Ecto neural progenitor cell (in vitro differentiated cells): ENCODE results near the gene HOXD9.

Source experiments
- DNase-seq: peaks from one replicate; pipeline ENCODE4 v3.0.0-alpha.2; 2018; ENCODE audit warnings: low spot score

HOXD9 gene

GRCh38 chr2:176152350-176153181 is 30.0 kb downstream of the HOXD9 start:
- DNase-seq: peak; percentile 45

- DNase-seq: no peak
Measured at GRCh38 chr2:176154576-176155252, 32.2 kb downstream of the HOXD9 start.

GRCh38 chr2:176155356-176156044 is 33.0 kb downstream of the HOXD9 start:
- DNase-seq: no peak

- peak; percentile 38 for DNase-seq
Measured at GRCh38 chr2:176156301-176156806, 33.8 kb downstream of the HOXD9 start.

GRCh38 chr2:176156807-176157498 is 34.4 kb downstream of the HOXD9 start, which contains the start of gene HOXD3:
HOXD3 (plus strand) TSS chr2:176157307; CDS start chr2:176169115, 11,808 bp downstream.
- DNase-seq: no peak

GRCh38 chr2:176157499-176158185 is 35.1 kb downstream of the HOXD9 start:
- peak; percentile 60 for DNase-seq

- peak; percentile 48 for DNase-seq
Measured at GRCh38 chr2:176158186-176158591, 35.7 kb downstream of the HOXD9 start.

GRCh38 chr2:176158855-176159662 is 36.5 kb downstream of the HOXD9 start:
- peak; percentile 50 for DNase-seq

GRCh38 chr2:176159663-176160250 is 37.2 kb downstream of the HOXD9 start:
- DNase-seq: peak; percentile 51

GRCh38 chr2:176160251-176160985 is 37.9 kb downstream of the HOXD9 start:
- DNase-seq: peak; percentile 49

GRCh38 chr2:176160986-176161824 is 38.7 kb downstream of the HOXD9 start:
- no peak for DNase-seq

GRCh38 chr2:176161825-176162626 is 39.5 kb downstream of the HOXD9 start:
- DNase-seq: peak; percentile 44

- DNase-seq: no peak
Measured at GRCh38 chr2:176162911-176163671, 40.6 kb downstream of the HOXD9 start.

- no peak for DNase-seq
Measured at GRCh38 chr2:176163672-176164056, 41.1 kb downstream of the HOXD9 start.

GRCh38 chr2:176164201-176164600 is 41.7 kb downstream of the HOXD9 start:
- DNase-seq: no peak

GRCh38 chr2:176164611-176165369 is 42.3 kb downstream of the HOXD9 start:
- peak; percentile 56 for DNase-seq
